Muscle layer of duodenum (tissue), 2 donors: ENCODE measurements around the gene MAU2.
"Not testable (repeated sequence)": the region's sequence is repeated elsewhere in the genome, so short reads cannot be mapped to it uniquely, and the experiment has no call there.

Source experiments
- H3K27ac ChIP-seq: one replicate; pipeline ENCODE4 v1.7.0; 2013; ENCODE audit warnings: mild to moderate bottlenecking, low read length
- H3K27me3 ChIP-seq: one replicate; pipeline ENCODE4 v1.7.0; 2013; ENCODE audit warnings: low read depth, mild to moderate bottlenecking, control low read depth, low read length
- H3K36me3 ChIP-seq, 2 donors: one replicate each; pipeline ENCODE4 v1.7.0; 2013; ENCODE audit warnings: low read length in 2 of 2, control low read depth in 1 of 2, mild to moderate bottlenecking in 1 of 2; ENCODE audit not compliant: insufficient read depth in 2 of 2, control insufficient read depth in 1 of 2
- H3K4me1 ChIP-seq, 2 donors: one replicate each; pipeline ENCODE4 v1.7.0; 2013; ENCODE audit warnings: low read length in 2 of 2, mild to moderate bottlenecking in 2 of 2, control low read depth in 1 of 2, moderate library complexity in 1 of 2; ENCODE audit not compliant: insufficient read depth in 2 of 2, control insufficient read depth in 1 of 2
- H3K4me3 ChIP-seq, 2 donors: one replicate each; pipeline ENCODE4 v1.7.0; 2013; ENCODE audit warnings: low read length in 2 of 2, low read depth in 1 of 2, mild to moderate bottlenecking in 1 of 2
- H3K9me3 ChIP-seq, 2 donors: one replicate each; pipeline ENCODE4 v1.7.0; 2013; ENCODE audit warnings: low read length in 2 of 2, control low read depth in 1 of 2, mild to moderate bottlenecking in 1 of 2; ENCODE audit not compliant: control insufficient read depth in 1 of 2
- donor health status: healthy.

MAU2 gene

DNA sequence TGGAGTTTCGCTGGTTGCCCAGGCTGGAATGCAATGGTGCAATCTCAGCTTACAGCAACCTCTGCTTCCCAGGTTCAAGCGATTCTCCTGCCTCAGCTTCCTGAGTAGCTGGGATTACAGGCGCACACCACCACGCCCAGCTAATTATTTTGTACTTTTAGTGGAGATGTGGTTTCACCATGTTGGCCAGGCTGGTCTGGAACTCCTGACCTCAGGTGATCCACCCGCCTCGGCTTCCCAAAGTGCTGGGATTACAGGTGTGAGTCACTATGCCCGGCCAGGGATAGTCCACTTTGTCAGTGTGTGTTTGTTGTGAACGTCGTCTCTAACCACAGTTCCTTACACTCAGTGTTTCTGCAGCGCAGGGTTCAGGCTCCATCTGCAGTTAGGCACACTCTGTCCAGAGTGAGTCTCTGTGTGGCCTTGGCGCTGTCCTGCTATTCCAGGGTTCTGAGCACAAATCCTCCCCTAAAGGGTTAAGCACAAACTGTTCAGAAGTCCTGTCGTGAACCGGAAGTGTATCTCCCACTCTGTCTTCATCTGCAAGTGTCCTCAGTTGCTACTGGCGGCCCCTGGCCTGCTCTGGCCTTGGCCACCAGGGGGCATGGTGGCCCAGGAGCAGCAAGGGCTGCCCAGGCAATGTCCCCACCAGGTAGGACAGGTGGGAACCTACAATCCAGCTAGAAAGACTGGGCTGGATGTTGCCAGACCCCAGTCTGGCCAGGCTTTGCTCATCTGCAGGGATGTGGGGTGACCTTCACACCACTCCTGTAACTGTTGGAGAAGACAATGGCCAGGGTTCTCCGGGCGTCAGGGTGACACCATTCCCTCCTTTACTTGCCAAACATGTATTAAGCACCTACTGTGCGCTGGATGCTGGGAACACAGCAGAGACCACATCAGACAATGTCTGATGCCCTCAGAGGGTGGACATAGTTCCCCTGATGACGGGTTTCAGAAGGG lies 46.1 kb downstream of the MAU2 start:
- Histone ChIP-seq H3K4me1 (peaks cover 0 to 4% of the 10 kb centered on the region in 2 donors), H3K27me3 (no peaks in the 10 kb centered on the region), H3K36me3 (no peaks in the 10 kb centered on the region), H3K4me3 (no peak overlapping the region), H3K9me3 (no peaks in the 10 kb centered on the region), H3K27ac (no peak overlapping the region)

- Histone ChIP-seq H3K27me3 (no peaks in the 10 kb centered on the region), H3K4me3 (no peak overlapping the region), H3K27ac (no peak overlapping the region), H3K36me3 (no peaks in the 10 kb centered on the region), H3K9me3 (no peaks in the 10 kb centered on the region), H3K4me1 (peaks cover 0 to 4% of the 10 kb centered on the region in 2 donors)
Measured at GRCh38 chr19:19368087-19368486, 47.5 kb downstream of the MAU2 start.

GRCh38 chr19:19371059-19371458 lies 50.4 kb downstream of the MAU2 start:
- Histone ChIP-seq H3K4me1 (peaks cover 0 to 4% of the 10 kb centered on the region in 2 donors), H3K4me3 (no peak overlapping the region), H3K9me3 (no peaks in the 10 kb centered on the region), H3K27me3 (no peaks in the 10 kb centered on the region), H3K36me3 (no peaks in the 10 kb centered on the region), H3K27ac (no peak overlapping the region)

- H3K27me3 ChIP-seq, result no peaks in the 10 kb centered on the region
- H3K36me3 ChIP-seq, result no peaks in the 10 kb centered on the region
- peaks cover 0 to 6% of the 10 kb centered on the region in 2 donors for H3K4me1 ChIP-seq
- H3K9me3 ChIP-seq, result no peaks in the 10 kb centered on the region
- peak overlapping the region in 1 of 2 donors; percentile 9 for H3K4me3 ChIP-seq
- peak overlapping the region; percentile 85 for H3K27ac ChIP-seq
Measured at GRCh38 chr19:19372656-19373416, 52.2 kb downstream of the MAU2 start.

- Histone ChIP-seq H3K9me3 (no peaks in the 10 kb centered on the region), H3K4me3 (no peak overlapping the region), H3K27ac (no peak overlapping the region), H3K36me3 (no peaks in the 10 kb centered on the region), H3K27me3 (no peaks in the 10 kb centered on the region), H3K4me1 (peaks cover 0 to 10% of the 10 kb centered on the region in 2 donors)
Measured at GRCh38 chr19:19379527-19379926, 58.9 kb downstream of the MAU2 start.

DNA sequence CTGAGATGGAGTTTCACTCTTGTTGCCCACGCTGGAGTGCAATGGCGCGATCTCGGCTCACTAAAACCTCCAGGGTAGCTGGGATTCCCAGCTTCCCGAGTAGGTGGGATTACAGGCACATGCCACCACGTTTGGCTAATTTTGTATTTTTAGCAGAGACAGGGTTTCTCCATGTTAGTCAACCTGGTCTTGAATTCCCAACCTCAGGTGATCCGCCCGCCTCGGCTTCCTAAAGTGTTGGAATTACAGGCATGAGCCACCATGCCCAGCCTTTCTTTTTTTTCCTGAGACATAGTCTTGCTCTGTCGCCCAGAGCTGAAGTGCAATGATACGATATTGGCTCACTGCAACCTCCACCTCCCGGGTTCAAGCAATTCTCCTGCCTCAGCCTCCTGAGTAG lies 59.7 kb downstream of the MAU2 start:
- H3K27me3 ChIP-seq, H3K36me3 ChIP-seq, H3K27ac ChIP-seq, H3K4me3 ChIP-seq, H3K9me3 ChIP-seq: not testable (repeated sequence)
- peaks cover 0 to 12% of the 10 kb centered on the region in 2 donors for H3K4me1 ChIP-seq

DNA sequence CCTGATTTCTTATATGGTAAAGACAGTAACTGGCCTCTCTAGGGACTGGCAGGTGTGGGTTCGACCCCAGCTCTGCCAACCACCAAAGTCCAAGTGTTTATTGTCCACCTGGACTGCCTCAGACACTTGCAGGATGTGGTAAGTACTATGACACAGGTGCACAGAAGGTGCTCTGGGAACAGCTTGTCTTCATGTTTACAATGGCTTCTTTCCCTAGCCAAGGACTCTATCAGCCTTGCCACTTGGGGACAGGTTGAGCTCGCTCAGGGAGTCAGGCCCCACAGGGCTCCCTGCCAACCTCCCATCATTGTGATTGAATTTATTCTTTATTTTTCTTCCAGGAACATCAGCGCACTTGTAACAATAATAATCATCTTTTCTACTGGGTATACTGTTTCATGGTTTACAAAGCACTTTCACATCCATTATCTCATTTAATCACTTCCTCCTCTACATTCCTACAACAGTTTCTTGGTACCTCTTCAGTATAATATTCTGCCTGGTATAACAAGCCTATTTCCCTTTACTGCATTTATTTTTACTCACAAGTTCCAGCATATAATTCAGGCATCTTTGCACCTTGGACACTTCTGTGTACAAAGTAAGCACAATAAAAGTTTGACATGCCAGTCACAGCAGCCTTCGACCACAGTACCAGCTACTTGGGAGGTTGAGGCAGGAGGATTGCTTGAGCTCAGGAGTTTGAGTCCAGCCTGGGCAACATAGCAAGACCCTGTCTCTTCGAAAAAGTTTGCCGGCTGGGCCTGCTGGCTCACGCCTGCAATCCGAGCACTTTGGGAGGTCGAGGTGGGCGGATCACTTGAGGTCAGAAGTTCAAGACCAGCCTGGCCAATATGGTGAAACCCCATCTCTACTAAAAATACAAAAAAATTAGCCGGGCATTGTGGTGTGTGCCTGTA lies 60.6 kb downstream of the MAU2 start:
- no peak overlapping the region for H3K4me3 ChIP-seq
- no peaks in the 10 kb centered on the region for H3K36me3 ChIP-seq
- H3K27me3 ChIP-seq, result no peaks in the 10 kb centered on the region
- peaks cover 0 to 15% of the 10 kb centered on the region in 2 donors for H3K4me1 ChIP-seq
- H3K27ac ChIP-seq, result no peak overlapping the region
- no peaks in the 10 kb centered on the region for H3K9me3 ChIP-seq

DNA sequence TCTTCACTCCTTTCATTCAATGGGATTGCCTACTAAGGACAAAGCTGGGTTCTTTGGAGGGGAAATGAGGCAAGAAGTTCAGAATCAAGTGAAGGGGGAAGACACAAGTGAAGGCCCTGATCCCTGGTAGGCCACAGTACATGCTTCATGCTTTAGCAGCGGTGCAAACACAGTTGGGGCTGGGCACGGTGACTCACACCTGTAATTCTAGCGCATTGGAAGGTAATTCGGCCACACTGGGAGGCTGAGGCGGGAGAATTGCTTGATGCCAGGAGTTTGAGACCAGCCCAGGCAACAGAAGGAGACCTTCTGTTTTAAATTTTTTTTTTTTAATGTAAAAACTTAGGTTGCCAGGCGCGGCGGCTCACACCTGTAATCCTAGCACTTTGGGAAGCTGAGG lies 61.5 kb downstream of the MAU2 start:
- Histone ChIP-seq H3K27me3 (no peaks in the 10 kb centered on the region), H3K27ac (no peak overlapping the region), H3K4me3 (no peak overlapping the region), H3K36me3 (no peaks in the 10 kb centered on the region), H3K4me1 (peaks cover 5 to 23% of the 10 kb centered on the region in 2 donors), H3K9me3 (no peaks in the 10 kb centered on the region)

DNA sequence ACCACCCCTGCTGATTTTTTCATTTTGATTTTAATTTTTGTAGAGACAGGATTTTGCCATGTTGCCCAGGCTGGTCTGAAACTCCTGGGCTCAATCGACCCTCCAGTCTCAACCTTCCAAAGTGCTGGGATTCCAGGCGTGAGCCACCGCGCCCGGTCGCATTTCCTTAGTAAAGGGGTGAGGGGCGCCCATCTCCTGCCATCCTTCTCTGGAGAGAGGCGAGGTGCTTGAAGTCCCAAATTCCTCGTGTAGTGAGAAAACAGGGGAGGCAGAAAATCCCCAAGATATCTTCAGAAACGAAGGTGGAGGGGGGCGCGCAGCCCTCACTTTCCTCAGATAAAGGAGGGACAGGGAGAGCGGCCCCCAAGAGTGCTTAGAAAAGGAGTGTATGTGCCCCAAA lies 63.9 kb downstream of the MAU2 start:
- Histone ChIP-seq H3K27ac (peak overlapping the region; percentile 39), H3K4me3 (peak overlapping the region; percentile 64 to 81)

GRCh38 chr19:19385131-19385895 lies 64.7 kb downstream of the MAU2 start:
- H3K4me1 ChIP-seq, result peaks cover 5 to 24% of the 10 kb centered on the region in 2 donors
- H3K27me3 ChIP-seq, result no peaks in the 10 kb centered on the region
- H3K9me3 ChIP-seq, result no peaks in the 10 kb centered on the region
- peak overlapping the region; percentile 39 for H3K27ac ChIP-seq
- peak overlapping the region; percentile 64 to 81 for H3K4me3 ChIP-seq
- H3K36me3 ChIP-seq, result no peaks in the 10 kb centered on the region

More for the DNA sequence above, 63.9 kb downstream of the MAU2 start:
- Histone ChIP-seq H3K4me1 (peaks cover 5 to 24% of the 10 kb centered on the region in 2 donors), H3K36me3 (no peaks in the 10 kb centered on the region), H3K27me3 (no peaks in the 10 kb centered on the region), H3K9me3 (no peaks in the 10 kb centered on the region)
